ENCODE results near the gene BMP7. TPM values are rescaled to one million over a fixed set of nuclear protein-coding genes. Genes with fewer than 3 reads are reported as not detected.

Gene BMP7
- total RNA-seq, 4 donors from 2014 or later, result 4.6 to 7.1 (median 5.6) TPM

- H3K4me1 ChIP-seq, result no peaks in the 10 kb centered on the region
- intact Hi-C loops (cut with DNase I), result no loop called here
- no peak for DNase-seq (ENCODE audit: extremely low spot score)
- no peak overlapping the region for H3K27ac ChIP-seq (replicated peaks in 1 of 4)
- no peak overlapping the region for H3K4me3 ChIP-seq
- TF ChIP-seq EP300 (IDR thresholded peaks at IDR 0.05) (no peak), CTCF (IDR thresholded peaks at IDR 0.05) (no peak), POLR2AphosphoS5 (IDR thresholded peaks at IDR 0.05) (no peak), POLR2A (IDR thresholded peaks at IDR 0.05; ENCODE audit: low read depth) (no peak)
- H3K27me3 ChIP-seq, result peaks cover 0 to 8% (median 0%) of the 10 kb centered on the region in 4 donors
- no peaks in the 10 kb centered on the region for H3K36me3 ChIP-seq
- WGBS, result 89% methylated on average over 8 of the region's 8 CpGs
- H3K9me3 ChIP-seq, result no peaks in the 10 kb centered on the region
Observed at GRCh38 chr20:57186192-57186591, 80.2 kb downstream of the BMP7 start.

GRCh38 chr20:57185188-57185743 is 81.2 kb downstream of the BMP7 start:
- H3K27me3 ChIP-seq, result peaks cover 0 to 8% (median 0%) of the 10 kb centered on the region in 4 donors
- H3K4me1 ChIP-seq, result no peaks in the 10 kb centered on the region
- DNase-seq (ENCODE audit: extremely low spot score), result no peak
- 89% methylated on average over 3 of the region's 3 CpGs for WGBS
- TF ChIP-seq POLR2AphosphoS5 (IDR thresholded peaks at IDR 0.05), result no peak
- no peak for TF ChIP-seq EP300 (IDR thresholded peaks at IDR 0.05)
- no peak for TF ChIP-seq POLR2A (IDR thresholded peaks at IDR 0.05; ENCODE audit: low read depth)
- no peak for TF ChIP-seq CTCF (IDR thresholded peaks at IDR 0.05)
- H3K36me3 ChIP-seq, result no peaks in the 10 kb centered on the region
- no peak overlapping the region for H3K4me3 ChIP-seq
- intact Hi-C loops (cut with DNase I), result no loop called here
- H3K27ac ChIP-seq (replicated peaks in 1 of 4), result no peak overlapping the region
- no peaks in the 10 kb centered on the region for H3K9me3 ChIP-seq

- Histone ChIP-seq H3K4me3 (no peak overlapping the region), H3K4me1 (no peaks in the 10 kb centered on the region), H3K36me3 (no peaks in the 10 kb centered on the region), H3K27me3 (peaks cover 0 to 9% (median 0%) of the 10 kb centered on the region in 4 donors), H3K27ac (replicated peaks in 1 of 4) (no peak overlapping the region), H3K9me3 (no peaks in the 10 kb centered on the region)
- intact Hi-C loops (cut with DNase I), result no loop called here
- DNase-seq (ENCODE audit: extremely low spot score), result no peak
- WGBS, result 90% methylated on average over 19 of the region's 19 CpGs
- TF ChIP-seq POLR2AphosphoS5 (IDR thresholded peaks at IDR 0.05) (no peak), EP300 (IDR thresholded peaks at IDR 0.05) (no peak), POLR2A (IDR thresholded peaks at IDR 0.05; ENCODE audit: low read depth) (no peak), CTCF (IDR thresholded peaks at IDR 0.05) (no peak)
Observed at GRCh38 chr20:57183457-57184009, 82.9 kb downstream of the BMP7 start.

- Histone ChIP-seq H3K27me3 (peaks cover 0 to 16% (median 0%) of the 10 kb centered on the region in 4 donors), H3K27ac (replicated peaks in 1 of 4) (no peak overlapping the region), H3K4me3 (no peak overlapping the region), H3K4me1 (no peaks in the 10 kb centered on the region), H3K9me3 (no peaks in the 10 kb centered on the region), H3K36me3 (no peaks in the 10 kb centered on the region)
- DNase-seq (ENCODE audit: extremely low spot score), result no peak
- intact Hi-C loops (cut with DNase I), result no loop called here
- no peak for TF ChIP-seq EP300 (IDR thresholded peaks at IDR 0.05)
- TF ChIP-seq POLR2A (IDR thresholded peaks at IDR 0.05; ENCODE audit: low read depth), result no peak
- no peak for TF ChIP-seq POLR2AphosphoS5 (IDR thresholded peaks at IDR 0.05)
- TF ChIP-seq CTCF (IDR thresholded peaks at IDR 0.05), result no peak
- 71% methylated on average over 4 of the region's 7 CpGs for WGBS
Observed at GRCh38 chr20:57181639-57182038, 84.8 kb downstream of the BMP7 start.

- H3K9me3 ChIP-seq, result no peaks in the 10 kb centered on the region
- peaks cover 0 to 16% (median 0%) of the 10 kb centered on the region in 4 donors for H3K27me3 ChIP-seq
- DNase-seq (ENCODE audit: extremely low spot score), result no peak
- no peaks in the 10 kb centered on the region for H3K4me1 ChIP-seq
- 75% methylated on average over 5 of the region's 5 CpGs for WGBS
- TF ChIP-seq EP300 (IDR thresholded peaks at IDR 0.05) (no peak), POLR2AphosphoS5 (IDR thresholded peaks at IDR 0.05) (no peak), POLR2A (IDR thresholded peaks at IDR 0.05; ENCODE audit: low read depth) (no peak), CTCF (IDR thresholded peaks at IDR 0.05) (no peak)
- intact Hi-C loops (cut with DNase I), result no loop called here
- H3K4me3 ChIP-seq, result no peak overlapping the region
- no peak overlapping the region for H3K27ac ChIP-seq (replicated peaks in 1 of 4)
- H3K36me3 ChIP-seq, result no peaks in the 10 kb centered on the region
Observed at GRCh38 chr20:57180954-57181353, 85.5 kb downstream of the BMP7 start.
